T-helper 2 cell treated with Interferon-gamma antibody and Interleukin-4, amounts not matched to agents 100 ng/mL and 5 ng/mL, for 36 hours (primary cell): ENCODE data around the gene TRIM71. TPM values are rescaled to one million over a fixed set of nuclear protein-coding genes. Genes with fewer than 3 reads are reported as not detected.
"Not testable (repeated sequence)": the region's sequence is repeated elsewhere in the genome, so short reads cannot be mapped to it uniquely, and the experiment has no call there.

Experiments used
- intact Hi-C: fragments of 100-400 bp; cut with micrococcal nuclease; formaldehyde crosslinking; loops from one replicate; pipeline ENCODE4 v1.15.1; 2023
- total RNA-seq: library from RNA; stranded (reverse); gene quantifications from 2 replicates; pipeline ENCODE4 v1.2.3, GENCODE V29; 2022

The TRIM71 gene
- total RNA-seq, result 0.02 TPM in 1 of 2 replicates, not detected in the other

- intact Hi-C loops, result loop anchor here (5.0 kb wide), 1 partner anchor 395 kb away; no protein-coding TSS in a partner anchor
These were observed at the start of gene TRIM71 for GRCh38 chr3:32817558-32818228. Gene TRIM71 (plus strand): TSS chr3:32817997. CDS start chr3:32818081, 84 bp downstream.

- intact Hi-C loops, result no loop called here
These were observed 39.4 kb upstream of the TRIM71 start for GRCh38 chr3:32778389-32778788.

- intact Hi-C loops, result loop anchor here (5.0 kb wide), 1 partner anchor 152 kb away; no protein-coding TSS in a partner anchor
These were observed 37.6 kb upstream of the TRIM71 start for GRCh38 chr3:32780071-32780734.

GRCh38 chr3:32780735-32781210 lies 37.0 kb upstream of the TRIM71 start:
- intact Hi-C loops, result loop anchor here (1.0 to 5.0 kb wide), 3 partner anchors 47 to 270 kb away; no protein-coding TSS in a partner anchor

- intact Hi-C loops, result loop anchor here (1.0 to 5.0 kb wide), 3 partner anchors 48 to 271 kb away; no protein-coding TSS in a partner anchor
These were observed 36.4 kb upstream of the TRIM71 start for GRCh38 chr3:32781211-32781968.

GRCh38 chr3:32781969-32782270 lies 35.9 kb upstream of the TRIM71 start:
- intact Hi-C loops, result loop anchor here (1.0 to 5.0 kb wide), 3 partner anchors 49 to 272 kb away; no protein-coding TSS in a partner anchor

GRCh38 chr3:32782407-32782806 lies 35.4 kb upstream of the TRIM71 start:
- intact Hi-C loops, result loop anchor here (5.0 kb wide), 1 partner anchor 150 kb away; no protein-coding TSS in a partner anchor

GRCh38 chr3:32791833-32792232 lies 26.0 kb upstream of the TRIM71 start:
- intact Hi-C loops, result loop anchor here (2.0 kb wide), 1 partner anchor 71 kb away; no protein-coding TSS in a partner anchor

GRCh38 chr3:32794487-32795308 lies 23.1 kb upstream of the TRIM71 start:
- intact Hi-C loops, result no loop called here

GRCh38 chr3:32796384-32796950 lies 21.3 kb upstream of the TRIM71 start:
- intact Hi-C loops, result not testable (repeated sequence)

- intact Hi-C loops, result no loop called here
These were observed 20.0 kb upstream of the TRIM71 start for GRCh38 chr3:32797776-32798175.

GRCh38 chr3:32801440-32801839 lies 16.4 kb upstream of the TRIM71 start:
- intact Hi-C loops, result not testable (repeated sequence)

GRCh38 chr3:32813180-32813579 lies 4.6 kb upstream of the TRIM71 start:
- intact Hi-C loops, result no loop called here

GRCh38 chr3:32814361-32814760 lies 3.4 kb upstream of the TRIM71 start:
- intact Hi-C loops, result no loop called here

GRCh38 chr3:32815841-32816438 lies 1.9 kb upstream of the TRIM71 start:
- intact Hi-C loops, result loop anchor here (5.0 kb wide), 1 partner anchor 396 kb away; no protein-coding TSS in a partner anchor

- intact Hi-C loops, result loop anchor here (5.0 kb wide), 1 partner anchor 396 kb away; no protein-coding TSS in a partner anchor
These were observed 1.1 kb upstream of the TRIM71 start for GRCh38 chr3:32816439-32817256.

- intact Hi-C loops, result loop anchor here (5.0 kb wide), 1 partner anchor 395 kb away; no protein-coding TSS in a partner anchor
These were observed 590 bp upstream of the TRIM71 start for GRCh38 chr3:32817257-32817557.

- intact Hi-C loops, result loop anchor here (5.0 kb wide), 1 partner anchor 394 kb away; no protein-coding TSS in a partner anchor
These were observed 602 bp downstream of the TRIM71 start for GRCh38 chr3:32818229-32818969.
